Trophoblast cell (in vitro differentiated cells and primary cell): ENCODE data around the gene UCHL1.

Experiments used
- DNase-seq, 2 donors: peaks; one replicate each; pipeline ENCODE4 v3.0.0-alpha.2; 2016
- H2AFZ ChIP-seq: 2 replicates; pipeline ENCODE4 v1.6.1; 2013; ENCODE audit warnings: low read length, moderate library complexity, mild to moderate bottlenecking; ENCODE audit not compliant: insufficient read depth, poor library complexity
- H2AK5ac ChIP-seq: 2 replicates; pipeline ENCODE4 v1.6.1; 2013; ENCODE audit warnings: mild to moderate bottlenecking, low read length
- H2BK120ac ChIP-seq: 2 replicates; pipeline ENCODE4 v1.6.1; 2013; ENCODE audit warnings: low read length, mild to moderate bottlenecking, moderate library complexity; ENCODE audit not compliant: insufficient read depth, poor library complexity
- H2BK12ac ChIP-seq: 2 replicates; pipeline ENCODE4 v1.6.1; 2013; ENCODE audit warnings: mild to moderate bottlenecking, low read length, moderate library complexity
- H2BK5ac ChIP-seq: 2 replicates; pipeline ENCODE4 v1.6.1; 2013; ENCODE audit warnings: low read length, low read depth, moderate library complexity, mild to moderate bottlenecking; ENCODE audit not compliant: poor library complexity
- H3K14ac ChIP-seq: 2 replicates; pipeline ENCODE4 v1.6.1; 2013; ENCODE audit warnings: mild to moderate bottlenecking, low read length
- H3K18ac ChIP-seq: 2 replicates; pipeline ENCODE4 v1.6.1; 2013; ENCODE audit warnings: mild to moderate bottlenecking, low read length
- H3K23ac ChIP-seq: 2 replicates; pipeline ENCODE4 v1.6.1; 2013; ENCODE audit warnings: low read length
- H3K27ac ChIP-seq: 2 replicates; pipeline ENCODE4 v1.5.1; 2013; ENCODE audit warnings: low read depth, mild to moderate bottlenecking, inconsistent platforms, low read length, moderate library complexity
- H3K27me3 ChIP-seq: 2 replicates; pipeline ENCODE4 v1.6.1; 2013; ENCODE audit warnings: inconsistent platforms, mild to moderate bottlenecking, low read length, moderate library complexity; ENCODE audit not compliant: insufficient read depth
- H3K36me3 ChIP-seq, 2 experiments: 1 replicate in 1 of 2; 2 replicates in 1 of 2; pipeline ENCODE4 v1.6.1; 2013; ENCODE audit warnings: low read length in 2 of 2, mild to moderate bottlenecking in 2 of 2, moderate library complexity in 1 of 2; ENCODE audit not compliant: insufficient read depth in 2 of 2, control insufficient read depth in 1 of 2
- H3K4ac ChIP-seq: 2 replicates; pipeline ENCODE4 v1.6.1; 2013; ENCODE audit warnings: low read depth, mild to moderate bottlenecking, low read length, moderate library complexity
- H3K4me1 ChIP-seq, 2 experiments: 1 replicate in 1 of 2; 2 replicates in 1 of 2; pipeline ENCODE4 v1.6.1; 2013; ENCODE audit warnings: low read length in 2 of 2, mild to moderate bottlenecking in 2 of 2, moderate library complexity in 1 of 2; ENCODE audit not compliant: insufficient read depth in 2 of 2, control insufficient read depth in 1 of 2
- H3K4me2 ChIP-seq: 2 replicates; pipeline ENCODE4 v1.6.1; 2013; ENCODE audit warnings: inconsistent platforms, mild to moderate bottlenecking, low read length, moderate library complexity
- H3K4me3 ChIP-seq: 2 replicates; pipeline ENCODE4 v1.5.1; 2013; ENCODE audit warnings: mild to moderate bottlenecking, low read depth, low read length, inconsistent platforms
- H3K79me1 ChIP-seq: one replicate; pipeline ENCODE4 v1.6.1; 2013; ENCODE audit warnings: low read length
- H3K79me2 ChIP-seq: 2 replicates; pipeline ENCODE4 v1.6.1; 2013; ENCODE audit warnings: low read length, mild to moderate bottlenecking; ENCODE audit not compliant: control insufficient read depth, insufficient read depth, poor library complexity
- H3K9ac ChIP-seq: 2 replicates; pipeline ENCODE4 v1.6.1; 2013; ENCODE audit warnings: mild to moderate bottlenecking, low read length
- H3K9me3 ChIP-seq: 2 replicates; pipeline ENCODE4 v1.6.1; 2013; ENCODE audit warnings: low read depth, mild to moderate bottlenecking, control low read depth, inconsistent platforms, low read length; ENCODE audit not compliant: insufficient read depth
- H4K12ac ChIP-seq: 2 replicates; pipeline ENCODE4 v1.6.1; 2013; ENCODE audit warnings: low read depth, mild to moderate bottlenecking, low read length, moderate library complexity
- H4K8ac ChIP-seq: 2 replicates; pipeline ENCODE4 v1.6.1; 2013; ENCODE audit warnings: low read depth, mild to moderate bottlenecking, low read length, moderate library complexity
- H4K91ac ChIP-seq: one replicate; pipeline ENCODE4 v1.6.1; 2013; ENCODE audit warnings: low read depth, mild to moderate bottlenecking, low read length, moderate library complexity
- WGBS: extraction: QIAGEN DNeasy Blood & Tissue Kit; methylation state at CpG from one replicate; pipeline ENCODE4 v1.1.7; 2013; ENCODE audit warnings: missing lambda C conversion rate; ENCODE audit not compliant: insufficient read length, insufficient coverage; ENCODE audit errors: extremely low coverage; 5-methylcytosine and 5-hydroxymethylcytosine counted together

UCHL1 gene

DNA sequence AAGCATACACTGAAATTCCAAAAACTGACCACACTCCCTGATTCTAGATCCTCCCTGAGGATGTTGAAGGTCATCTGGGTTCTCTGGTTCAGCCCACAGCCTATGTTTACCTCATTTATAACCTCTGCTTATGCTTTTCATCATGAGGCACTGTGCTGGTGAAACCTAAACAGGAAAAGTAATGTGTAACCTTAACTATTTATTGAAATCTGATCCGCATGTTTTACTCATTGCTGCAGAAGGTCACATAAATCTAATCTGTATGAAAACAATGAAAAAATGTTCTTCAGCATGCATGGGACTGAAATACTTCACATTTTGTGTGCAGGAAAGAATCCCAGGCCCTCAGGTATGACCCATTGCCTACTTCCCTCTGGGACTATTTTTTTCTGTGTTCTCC, 30.3 kb downstream of the UCHL1 start:
- Histone ChIP-seq H3K9ac (no peak overlapping the region), H3K4me2 (no peak overlapping the region), H3K79me2 (no peaks in the 10 kb centered on the region), H4K91ac (no peak overlapping the region), H3K4ac (no peak overlapping the region), H3K27me3 (no peaks in the 10 kb centered on the region), H2BK12ac (no peak overlapping the region), H3K27ac (no peak overlapping the region), H3K18ac (no peak overlapping the region), H3K14ac (no peak overlapping the region), H3K79me1 (no peaks in the 10 kb centered on the region), H3K9me3 (peaks cover 8% of the 10 kb centered on the region), H4K8ac (no peak overlapping the region), H3K4me1 (peaks cover 0 to 3% of the 10 kb centered on the region in 2 experiments), H3K36me3 (no peaks in the 10 kb centered on the region), H2BK120ac (no peak overlapping the region), H2BK5ac (no peak overlapping the region), H4K12ac (no peak overlapping the region), H2AK5ac (no peak overlapping the region), H3K4me3 (no peak overlapping the region), H3K23ac (no peak overlapping the region), H2AFZ (no peak overlapping the region)
- WGBS = no CpG with 5 or more reads among the region's 1 CpG
- DNase-seq = peak; percentile 37 to 82

DNA sequence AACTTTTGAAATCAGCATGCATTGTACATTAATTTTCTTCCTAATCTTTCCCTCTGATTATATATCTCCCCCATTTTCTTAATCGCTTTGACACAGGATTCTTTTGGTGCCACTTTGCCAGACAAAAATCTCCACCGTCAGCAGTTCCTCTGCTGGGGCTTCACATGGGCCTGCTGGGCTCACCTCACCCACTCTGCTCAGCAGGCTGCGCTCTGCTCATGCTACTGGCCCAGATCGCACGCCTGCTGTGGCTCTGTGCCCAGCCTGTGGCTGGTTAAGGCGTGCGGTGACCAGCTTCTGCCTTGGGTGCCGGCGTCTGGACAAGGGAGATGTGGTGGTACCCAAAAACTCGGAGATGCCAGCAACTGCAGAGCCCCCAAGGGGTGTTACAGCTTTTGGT, 31.1 kb downstream of the UCHL1 start:
- Histone ChIP-seq H2BK12ac (peak overlapping the region; percentile 21), H3K23ac (no peak overlapping the region), H3K4ac (no peak overlapping the region), H3K9ac (no peak overlapping the region), H3K14ac (no peak overlapping the region), H3K79me1 (no peaks in the 10 kb centered on the region), H3K18ac (no peak overlapping the region), H3K27ac (no peak overlapping the region), H3K4me3 (no peak overlapping the region), H3K79me2 (no peaks in the 10 kb centered on the region), H4K12ac (no peak overlapping the region), H4K8ac (no peak overlapping the region), H2BK5ac (no peak overlapping the region), H3K4me1 (peaks cover 0 to 3% of the 10 kb centered on the region in 2 experiments), H3K27me3 (no peaks in the 10 kb centered on the region), H2BK120ac (no peak overlapping the region), H4K91ac (no peak overlapping the region), H3K36me3 (no peaks in the 10 kb centered on the region), H3K9me3 (peaks cover 8% of the 10 kb centered on the region), H2AFZ (no peak overlapping the region), H3K4me2 (no peak overlapping the region), H2AK5ac (peak overlapping the region; percentile 8)
- DNase-seq = peak in 1 of 2 donors; percentile 15
- WGBS = no CpG with 5 or more reads among the region's 10 CpGs

DNA sequence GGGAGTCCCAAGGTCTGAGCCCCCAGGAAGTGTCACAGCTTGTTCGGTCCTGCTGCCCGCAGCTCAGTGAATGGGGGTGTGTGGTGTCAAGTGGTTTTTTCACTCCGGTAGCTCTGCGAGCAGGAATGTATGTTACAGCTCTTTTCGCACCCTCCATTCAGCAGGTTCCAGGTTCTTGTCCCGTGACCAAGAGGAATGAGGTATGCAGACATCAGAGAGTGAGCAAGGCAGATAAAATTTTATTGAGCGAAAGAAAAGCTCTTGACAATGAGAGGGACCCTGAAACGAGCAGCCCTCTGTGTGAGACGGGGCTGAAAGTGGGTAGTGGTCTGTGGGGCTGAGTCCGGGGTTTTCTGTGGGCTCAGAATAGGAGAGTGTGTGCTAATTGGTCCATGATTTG, 31.5 kb downstream of the UCHL1 start:
- H2BK12ac ChIP-seq = no peak overlapping the region
- no peak overlapping the region for H2BK120ac ChIP-seq
- H2BK5ac ChIP-seq = no peak overlapping the region
- H4K12ac ChIP-seq = no peak overlapping the region
- no peak overlapping the region for H3K23ac ChIP-seq
- H4K91ac ChIP-seq = no peak overlapping the region
- H3K9me3 ChIP-seq = peaks cover 8% of the 10 kb centered on the region
- no peak overlapping the region for H3K9ac ChIP-seq
- WGBS = no CpG with 5 or more reads among the region's 10 CpGs
- no peaks in the 10 kb centered on the region for H3K36me3 ChIP-seq
- no peaks in the 10 kb centered on the region for H3K79me2 ChIP-seq
- H3K27ac ChIP-seq = no peak overlapping the region
- H3K18ac ChIP-seq = no peak overlapping the region
- H3K4me2 ChIP-seq = no peak overlapping the region
- H3K14ac ChIP-seq = no peak overlapping the region
- no peak overlapping the region for H3K4me3 ChIP-seq
- H3K4ac ChIP-seq = no peak overlapping the region
- no peak overlapping the region for H2AK5ac ChIP-seq
- H3K79me1 ChIP-seq = no peaks in the 10 kb centered on the region
- no peaks in the 10 kb centered on the region for H3K27me3 ChIP-seq
- peak in 1 of 2 donors; percentile 23 for DNase-seq
- no peak overlapping the region for H4K8ac ChIP-seq
- peaks cover 0 to 3% of the 10 kb centered on the region in 2 experiments for H3K4me1 ChIP-seq
- H2AFZ ChIP-seq = no peak overlapping the region

DNA sequence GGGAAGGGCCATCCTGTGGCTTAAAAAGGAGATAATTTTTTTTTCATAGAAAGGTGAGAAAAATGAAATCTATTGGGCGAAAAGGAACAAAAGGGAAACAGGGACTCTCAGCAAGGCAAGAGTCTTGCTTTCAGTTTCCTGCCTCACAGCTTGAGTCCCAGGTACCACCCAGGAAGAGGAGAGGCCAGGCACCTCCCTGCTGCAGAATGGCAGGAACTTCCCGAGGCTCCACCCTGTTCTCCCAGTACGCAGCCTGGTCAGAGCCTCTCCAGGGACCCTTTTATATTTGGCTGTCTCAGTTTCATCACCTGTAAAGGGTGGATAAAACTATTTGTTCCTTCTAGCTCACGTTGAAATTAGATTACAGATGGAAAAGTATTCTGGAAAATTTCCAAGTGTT, 33.8 kb downstream of the UCHL1 start:
- Histone ChIP-seq H2AK5ac (no peak overlapping the region), H3K79me1 (no peaks in the 10 kb centered on the region)

More for the DNA sequence above, 33.8 kb downstream of the UCHL1 start:
- Histone ChIP-seq H3K4me1 (no peaks in the 10 kb centered on the region), H3K27ac (no peak overlapping the region), H3K4me2 (no peak overlapping the region), H3K23ac (no peak overlapping the region), H4K8ac (no peak overlapping the region), H4K91ac (no peak overlapping the region), H3K4ac (no peak overlapping the region), H3K9ac (no peak overlapping the region), H3K14ac (no peak overlapping the region), H2AFZ (no peak overlapping the region), H3K18ac (no peak overlapping the region), H3K9me3 (peaks cover 15% of the 10 kb centered on the region), H3K4me3 (no peak overlapping the region), H3K79me2 (no peaks in the 10 kb centered on the region), H3K27me3 (no peaks in the 10 kb centered on the region), H2BK12ac (no peak overlapping the region), H4K12ac (no peak overlapping the region), H3K36me3 (no peaks in the 10 kb centered on the region), H2BK120ac (no peak overlapping the region), H2BK5ac (no peak overlapping the region)
- peak in 1 of 2 donors; percentile 39 for DNase-seq
- no CpG with 5 or more reads among the region's 4 CpGs for WGBS
